Bronchial epithelial cell (primary cell): ENCODE data around the gene ENO1. TPM values are rescaled to one million over a fixed set of nuclear protein-coding genes. Genes with fewer than 3 reads are reported as not detected.

Experiments
- DNase-seq: peaks from one replicate; pipeline ENCODE4 v3.0.0-alpha.2; 2010; ENCODE audit warnings: low read depth
- FAIRE-seq: peaks from 2 replicates; lab custom pipeline; 2011; peaks lifted over from hg19 to GRCh38; lab: Jason Lieb, UNC
- H3K27me3 ChIP-seq: 2 replicates; pipeline ENCODE4 v1.5.1; 2011; ENCODE audit warnings: low read length; ENCODE audit not compliant: control insufficient read depth, insufficient read depth
- H3K36me3 ChIP-seq: 2 replicates; pipeline ENCODE4 v1.5.1; 2011; ENCODE audit warnings: low read length; ENCODE audit not compliant: control insufficient read depth, insufficient read depth
- H3K4me3 ChIP-seq: 2 replicates; pipeline ENCODE4 v1.5.1; 2011; ENCODE audit warnings: mild to moderate bottlenecking, low read depth, low read length, control low read depth
- CTCF ChIP-seq: IDR thresholded peaks from 2 replicates; pipeline ENCODE4 v1.5.1; 2011; ENCODE audit warnings: mild to moderate bottlenecking, moderate library complexity, low read length, control low read depth, inconsistent platforms; ENCODE audit not compliant: insufficient read depth, severe bottlenecking
- total RNA-seq: library from RNA; depleted of rRNA; stranded (reverse); fragments of >200 nt; gene quantifications from 2 replicates; pipeline ENCODE4 v1.2.1, GENCODE V29; 2014

ENO1 gene
- total RNA-seq, 1 donor from 2014 or later, result 1,539 TPM

- Histone ChIP-seq H3K27me3 (no peaks in the 10 kb centered on the region), H3K4me3 (no peak overlapping the region), H3K36me3 (peaks cover 72% of the 10 kb centered on the region)
- DNase-seq (no peak), FAIRE-seq (no peak)
- no peak for TF ChIP-seq CTCF
Measured at GRCh38 chr1:8863794-8864233, 14.7 kb downstream of the ENO1 start.

- Histone ChIP-seq H3K4me3 (no peak overlapping the region), H3K27me3 (no peaks in the 10 kb centered on the region), H3K36me3 (peaks cover 69% of the 10 kb centered on the region)
- FAIRE-seq (no peak), DNase-seq (no peak)
- TF ChIP-seq CTCF, result no peak
Measured at GRCh38 chr1:8863138-8863537, 15.3 kb downstream of the ENO1 start.

GRCh38 chr1:8862528-8862927 is 16.0 kb downstream of the ENO1 start:
- FAIRE-seq (no peak), DNase-seq (no peak)
- H3K36me3 ChIP-seq, result peaks cover 64% of the 10 kb centered on the region
- peak; percentile 68 for TF ChIP-seq CTCF
- H3K4me3 ChIP-seq, result no peak overlapping the region
- no peaks in the 10 kb centered on the region for H3K27me3 ChIP-seq

GRCh38 chr1:8860738-8861516 is 17.6 kb downstream of the ENO1 start:
- no peak for FAIRE-seq
- Histone ChIP-seq H3K36me3 (peaks cover 52% of the 10 kb centered on the region), H3K27me3 (no peaks in the 10 kb centered on the region), H3K4me3 (no peak overlapping the region)
- DNase-seq, result no peak
- TF ChIP-seq CTCF, result no peak

GRCh38 chr1:8858888-8859706 is 19.4 kb downstream of the ENO1 start:
- DNase-seq (peak; percentile 50), FAIRE-seq (no peak)
- peak; percentile 55 for TF ChIP-seq CTCF
- no peaks in the 10 kb centered on the region for H3K27me3 ChIP-seq
- no peak overlapping the region for H3K4me3 ChIP-seq
- peaks cover 35% of the 10 kb centered on the region for H3K36me3 ChIP-seq
